ENCODE measurements around the gene SLC35F3. TPM values are rescaled to one million over a fixed set of nuclear protein-coding genes. Genes with fewer than 3 reads are reported as not detected.
"Not testable (repeated sequence)": the region's sequence is repeated elsewhere in the genome, so short reads cannot be mapped to it uniquely, and the experiment has no call there.

SLC35F3 gene
- total and polyA plus RNA-seq, 4 donors: 0.01 to 0.37 (median 0.08) TPM; not detected in 1

DNA sequence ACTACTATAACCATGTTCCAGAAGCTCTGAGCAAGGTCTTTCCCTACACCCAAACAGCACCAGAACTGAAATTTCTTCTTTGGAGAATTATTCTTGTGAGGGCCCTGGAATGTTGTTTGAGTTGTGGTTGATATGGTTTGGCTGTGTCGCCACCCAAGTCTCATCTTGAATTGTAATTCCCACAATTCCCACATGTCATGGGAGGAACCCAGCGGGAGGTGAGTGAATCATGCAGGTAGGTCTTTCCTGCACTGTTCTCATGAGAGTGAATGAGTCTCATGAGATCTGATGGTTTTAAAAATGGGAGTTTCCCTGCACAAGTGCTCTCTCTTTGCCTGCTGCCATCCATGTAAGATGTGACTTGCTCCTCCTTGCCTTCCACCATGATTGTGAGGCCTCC lies 272.4 kb downstream of the SLC35F3 start:
- H3K27ac ChIP-seq (ENCODE audit: low read depth in 1 of 2, low read length in 2 of 2): not testable (repeated sequence)

GRCh38 chr1:234185438-234185837 lies 281.0 kb downstream of the SLC35F3 start:
- H3K36me3 ChIP-seq (ENCODE audit: control insufficient read depth in 4 of 4, insufficient read depth in 3 of 4, low read depth in 1 of 4, low read length in 3 of 4): no peaks in the 10 kb centered on the region
- WGBS: 42% methylated on average over 1 of the region's 1 CpG
- no peak overlapping the region for H3K4me3 ChIP-seq (ENCODE audit: low read depth in 1 of 3, low read length in 3 of 3)
- H3K9ac ChIP-seq (ENCODE audit: low read depth in 1 of 2, low read length in 2 of 2): no peak overlapping the region
- H3K27ac ChIP-seq (ENCODE audit: low read depth in 1 of 2, low read length in 2 of 2): no peak overlapping the region
- no peak for DNase-seq (ENCODE audit: low spot score)
- no peaks in the 10 kb centered on the region for H3K27me3 ChIP-seq (ENCODE audit: control insufficient read depth in 4 of 4, insufficient read depth in 4 of 4, low read length in 3 of 4)
- H3K4me1 ChIP-seq (ENCODE audit: control insufficient read depth in 4 of 4, insufficient read depth in 4 of 4, low read length in 3 of 4): peaks cover 2 to 8% (median 5%) of the 10 kb centered on the region in 4 donors
- peaks cover 0 to 4% (median 0%) of the 10 kb centered on the region in 4 donors for H3K9me3 ChIP-seq (ENCODE audit: control insufficient read depth in 4 of 4, low read length in 3 of 4)
- TF ChIP-seq JUND (IDR thresholded peaks at IDR 0.05) (no peak), FOXA2 (IDR thresholded peaks at IDR 0.05) (no peak)
- TF ChIP-seq, protein P1, sequence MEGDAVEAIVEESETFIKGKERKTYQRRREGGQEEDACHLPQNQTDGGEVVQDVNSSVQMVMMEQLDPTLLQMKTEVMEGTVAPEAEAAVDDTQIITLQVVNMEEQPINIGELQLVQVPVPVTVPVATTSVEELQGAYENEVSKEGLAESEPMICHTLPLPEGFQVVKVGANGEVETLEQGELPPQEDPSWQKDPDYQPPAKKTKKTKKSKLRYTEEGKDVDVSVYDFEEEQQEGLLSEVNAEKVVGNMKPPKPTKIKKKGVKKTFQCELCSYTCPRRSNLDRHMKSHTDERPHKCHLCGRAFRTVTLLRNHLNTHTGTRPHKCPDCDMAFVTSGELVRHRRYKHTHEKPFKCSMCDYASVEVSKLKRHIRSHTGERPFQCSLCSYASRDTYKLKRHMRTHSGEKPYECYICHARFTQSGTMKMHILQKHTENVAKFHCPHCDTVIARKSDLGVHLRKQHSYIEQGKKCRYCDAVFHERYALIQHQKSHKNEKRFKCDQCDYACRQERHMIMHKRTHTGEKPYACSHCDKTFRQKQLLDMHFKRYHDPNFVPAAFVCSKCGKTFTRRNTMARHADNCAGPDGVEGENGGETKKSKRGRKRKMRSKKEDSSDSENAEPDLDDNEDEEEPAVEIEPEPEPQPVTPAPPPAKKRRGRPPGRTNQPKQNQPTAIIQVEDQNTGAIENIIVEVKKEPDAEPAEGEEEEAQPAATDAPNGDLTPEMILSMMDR (IDR thresholded peaks at IDR 0.05; ENCODE audit: low read depth, low read length, missing input control): no peak

More for the DNA sequence above, 272.4 kb downstream of the SLC35F3 start:
- not testable (repeated sequence) for H3K36me3 ChIP-seq (ENCODE audit: control insufficient read depth in 4 of 4, insufficient read depth in 3 of 4, low read depth in 1 of 4, low read length in 3 of 4); DNase-seq (ENCODE audit: low spot score); H3K9me3 ChIP-seq (ENCODE audit: control insufficient read depth in 4 of 4, low read length in 3 of 4); H3K4me3 ChIP-seq (ENCODE audit: low read depth in 1 of 3, low read length in 3 of 3); H3K9ac ChIP-seq (ENCODE audit: low read depth in 1 of 2, low read length in 2 of 2); H3K4me1 ChIP-seq (ENCODE audit: control insufficient read depth in 4 of 4, insufficient read depth in 4 of 4, low read length in 3 of 4); H3K27me3 ChIP-seq (ENCODE audit: control insufficient read depth in 4 of 4, insufficient read depth in 4 of 4, low read length in 3 of 4)
- WGBS: 94% methylated on average over 2 of the region's 2 CpGs

- Histone ChIP-seq H3K9me3 (ENCODE audit: control insufficient read depth in 4 of 4, low read length in 3 of 4) (peaks cover 0 to 4% (median 0%) of the 10 kb centered on the region in 4 donors), H3K4me3 (ENCODE audit: low read depth in 1 of 3, low read length in 3 of 3) (no peak overlapping the region), H3K4me1 (ENCODE audit: control insufficient read depth in 4 of 4, insufficient read depth in 4 of 4, low read length in 3 of 4) (peaks cover 2 to 8% (median 5%) of the 10 kb centered on the region in 4 donors), H3K9ac (ENCODE audit: low read depth in 1 of 2, low read length in 2 of 2) (no peak overlapping the region), H3K36me3 (ENCODE audit: control insufficient read depth in 4 of 4, insufficient read depth in 3 of 4, low read depth in 1 of 4, low read length in 3 of 4) (no peaks in the 10 kb centered on the region), H3K27me3 (ENCODE audit: control insufficient read depth in 4 of 4, insufficient read depth in 4 of 4, low read length in 3 of 4) (no peaks in the 10 kb centered on the region), H3K27ac (ENCODE audit: low read depth in 1 of 2, low read length in 2 of 2) (peak overlapping the region in 1 of 2 donors; percentile 42)
- TF ChIP-seq FOXA2 (IDR thresholded peaks at IDR 0.05) (peak; percentile 77), HNF4G (IDR thresholded peaks at IDR 0.05) (peak; percentile 36), EGR1 (IDR thresholded peaks at IDR 0.05; ENCODE audit: low read depth in 2 of 2) (no peak), TAF1 (conservative IDR thresholded peaks at IDR 0.05) (no peak), HNF4A (conservative IDR thresholded peaks at IDR 0.05) (peak; percentile 69 to 81), RAD21 (IDR thresholded peaks at IDR 0.05) (peak; percentile 28 to 38), JUND (IDR thresholded peaks at IDR 0.05) (peak; percentile 74 to 93), ZBTB33 (IDR thresholded peaks at IDR 0.05) (peak; percentile 76), FOXA1 (IDR thresholded peaks at IDR 0.05) (peak; percentile 65), YY1 (IDR thresholded peaks at IDR 0.05) (peak; percentile 65), NR2F2 (IDR thresholded peaks at IDR 0.05) (no peak), RXRA (IDR thresholded peaks at IDR 0.05) (peak; percentile 62 to 90), SP1 (IDR thresholded peaks at IDR 0.05) (peak; percentile 69)
- TF ChIP-seq, protein P2, sequence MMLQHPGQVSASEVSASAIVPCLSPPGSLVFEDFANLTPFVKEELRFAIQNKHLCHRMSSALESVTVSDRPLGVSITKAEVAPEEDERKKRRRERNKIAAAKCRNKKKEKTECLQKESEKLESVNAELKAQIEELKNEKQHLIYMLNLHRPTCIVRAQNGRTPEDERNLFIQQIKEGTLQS (IDR thresholded peaks at IDR 0.05): no peak
- TF ChIP-seq, protein P3, sequence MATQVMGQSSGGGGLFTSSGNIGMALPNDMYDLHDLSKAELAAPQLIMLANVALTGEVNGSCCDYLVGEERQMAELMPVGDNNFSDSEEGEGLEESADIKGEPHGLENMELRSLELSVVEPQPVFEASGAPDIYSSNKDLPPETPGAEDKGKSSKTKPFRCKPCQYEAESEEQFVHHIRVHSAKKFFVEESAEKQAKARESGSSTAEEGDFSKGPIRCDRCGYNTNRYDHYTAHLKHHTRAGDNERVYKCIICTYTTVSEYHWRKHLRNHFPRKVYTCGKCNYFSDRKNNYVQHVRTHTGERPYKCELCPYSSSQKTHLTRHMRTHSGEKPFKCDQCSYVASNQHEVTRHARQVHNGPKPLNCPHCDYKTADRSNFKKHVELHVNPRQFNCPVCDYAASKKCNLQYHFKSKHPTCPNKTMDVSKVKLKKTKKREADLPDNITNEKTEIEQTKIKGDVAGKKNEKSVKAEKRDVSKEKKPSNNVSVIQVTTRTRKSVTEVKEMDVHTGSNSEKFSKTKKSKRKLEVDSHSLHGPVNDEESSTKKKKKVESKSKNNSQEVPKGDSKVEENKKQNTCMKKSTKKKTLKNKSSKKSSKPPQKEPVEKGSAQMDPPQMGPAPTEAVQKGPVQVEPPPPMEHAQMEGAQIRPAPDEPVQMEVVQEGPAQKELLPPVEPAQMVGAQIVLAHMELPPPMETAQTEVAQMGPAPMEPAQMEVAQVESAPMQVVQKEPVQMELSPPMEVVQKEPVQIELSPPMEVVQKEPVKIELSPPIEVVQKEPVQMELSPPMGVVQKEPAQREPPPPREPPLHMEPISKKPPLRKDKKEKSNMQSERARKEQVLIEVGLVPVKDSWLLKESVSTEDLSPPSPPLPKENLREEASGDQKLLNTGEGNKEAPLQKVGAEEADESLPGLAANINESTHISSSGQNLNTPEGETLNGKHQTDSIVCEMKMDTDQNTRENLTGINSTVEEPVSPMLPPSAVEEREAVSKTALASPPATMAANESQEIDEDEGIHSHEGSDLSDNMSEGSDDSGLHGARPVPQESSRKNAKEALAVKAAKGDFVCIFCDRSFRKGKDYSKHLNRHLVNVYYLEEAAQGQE (IDR thresholded peaks at IDR 0.05): peak; percentile 41
- TF ChIP-seq, protein P4, sequence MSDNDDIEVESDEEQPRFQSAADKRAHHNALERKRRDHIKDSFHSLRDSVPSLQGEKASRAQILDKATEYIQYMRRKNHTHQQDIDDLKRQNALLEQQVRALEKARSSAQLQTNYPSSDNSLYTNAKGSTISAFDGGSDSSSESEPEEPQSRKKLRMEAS (IDR thresholded peaks at IDR 0.05): peak; percentile 86
- TF ChIP-seq, protein P1 (IDR thresholded peaks at IDR 0.05; ENCODE audit: low read depth, low read length, missing input control): no peak
- 40% methylated on average over 6 of the region's 6 CpGs for WGBS
- DNase-seq (ENCODE audit: low spot score): no peak
These were observed 281.7 kb downstream of the SLC35F3 start for GRCh38 chr1:234186037-234186688.
